ENCODE data around the gene SLC34A1.
A peak's percentile ranks its signal among the peaks of the same experiment; 100 is the strongest.

SLC34A1 gene

GRCh38 chr5:177382423-177383029 is 1.7 kb upstream of the SLC34A1 start:
- H2BK5ac ChIP-seq (ENCODE audit: low read length): no peak overlapping the region
- H2BK120ac ChIP-seq (ENCODE audit: low read depth, low read length): no peak overlapping the region
- DNase-seq: peak; percentile 59

DNA sequence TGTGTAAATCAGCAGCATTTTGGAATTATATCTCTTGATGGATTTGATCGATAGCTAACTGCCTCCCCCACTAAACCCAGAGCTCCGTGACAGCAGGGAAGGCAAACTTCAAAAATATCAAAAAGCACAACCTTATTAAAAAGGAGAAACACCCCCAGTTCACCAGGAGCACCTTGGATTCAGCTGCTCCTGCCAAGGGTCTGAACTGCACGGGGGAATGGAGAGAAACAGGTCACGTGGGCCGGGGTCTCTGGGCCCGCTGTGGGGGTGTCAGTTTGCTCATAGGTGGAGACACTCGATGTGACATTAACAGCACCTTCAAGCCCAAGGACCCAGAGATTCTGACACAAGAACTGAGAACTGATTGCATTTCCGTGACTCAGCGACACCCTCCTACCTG is 1.1 kb upstream of the SLC34A1 start:
- no peak for DNase-seq
- Histone ChIP-seq H3K4ac (ENCODE audit: low read depth, low read length) (no peak overlapping the region), H3K4me3 (ENCODE audit: low read length) (no peak overlapping the region), H2BK5ac (ENCODE audit: low read length) (no peak overlapping the region), H3K4me1 (ENCODE audit: control insufficient read depth, low read depth, low read length) (no peaks in the 10 kb centered on the region), H2BK120ac (ENCODE audit: low read depth, low read length) (no peak overlapping the region), H3K23ac (ENCODE audit: low read length) (no peak overlapping the region), H3K56ac (ENCODE audit: low read length) (no peak overlapping the region), H3K79me2 (ENCODE audit: control insufficient read depth, insufficient read depth, low read length) (no peaks in the 10 kb centered on the region), H3K36me3 (ENCODE audit: control insufficient read depth, insufficient read depth, low read length) (no peaks in the 10 kb centered on the region), H3K4me2 (ENCODE audit: low read length) (no peak overlapping the region), H4K8ac (ENCODE audit: low read depth, low read length) (no peak overlapping the region), H3K9ac (ENCODE audit: low read length) (no peak overlapping the region), H2BK15ac (replicated peaks; ENCODE audit: low read depth) (no peak overlapping the region), H4K5ac (ENCODE audit: low read length) (no peak overlapping the region), H3K27me3 (ENCODE audit: insufficient read depth, low read length, poor library complexity) (no peaks in the 10 kb centered on the region), H3K27ac (ENCODE audit: low read depth, low read length) (no peak overlapping the region), H3K18ac (ENCODE audit: low read length) (no peak overlapping the region), H2AK5ac (ENCODE audit: low read length) (no peak overlapping the region), H3K79me1 (ENCODE audit: low read length) (no peaks in the 10 kb centered on the region)
- WGBS (ENCODE audit: extremely low coverage, insufficient coverage, low lambda C conversion rate): no CpG with 5 or more reads among the region's 9 CpGs

More at GRCh38 chr5:177382423-177383029, 1.7 kb upstream of the SLC34A1 start:
- H3K23ac ChIP-seq (ENCODE audit: low read length): no peak overlapping the region
- H3K27ac ChIP-seq (ENCODE audit: low read depth, low read length): no peak overlapping the region
- no peaks in the 10 kb centered on the region for H3K36me3 ChIP-seq (ENCODE audit: control insufficient read depth, insufficient read depth, low read length)
- no peaks in the 10 kb centered on the region for H3K27me3 ChIP-seq (ENCODE audit: insufficient read depth, low read length, poor library complexity)
- H3K79me2 ChIP-seq (ENCODE audit: control insufficient read depth, insufficient read depth, low read length): no peaks in the 10 kb centered on the region
- H3K56ac ChIP-seq (ENCODE audit: low read length): no peak overlapping the region
- no peak overlapping the region for H4K8ac ChIP-seq (ENCODE audit: low read depth, low read length)
- no CpG with 5 or more reads among the region's 11 CpGs for WGBS (ENCODE audit: extremely low coverage, insufficient coverage, low lambda C conversion rate)
- H3K4me1 ChIP-seq (ENCODE audit: control insufficient read depth, low read depth, low read length): no peaks in the 10 kb centered on the region
- no peak overlapping the region for H3K4me3 ChIP-seq (ENCODE audit: low read length)
- H3K4ac ChIP-seq (ENCODE audit: low read depth, low read length): no peak overlapping the region
- H2BK15ac ChIP-seq (replicated peaks; ENCODE audit: low read depth): no peak overlapping the region
- H3K18ac ChIP-seq (ENCODE audit: low read length): no peak overlapping the region
- no peaks in the 10 kb centered on the region for H3K79me1 ChIP-seq (ENCODE audit: low read length)
- no peak overlapping the region for H3K4me2 ChIP-seq (ENCODE audit: low read length)
- H4K5ac ChIP-seq (ENCODE audit: low read length): no peak overlapping the region
- no peak overlapping the region for H3K9ac ChIP-seq (ENCODE audit: low read length)
- no peak overlapping the region for H2AK5ac ChIP-seq (ENCODE audit: low read length)

DNA sequence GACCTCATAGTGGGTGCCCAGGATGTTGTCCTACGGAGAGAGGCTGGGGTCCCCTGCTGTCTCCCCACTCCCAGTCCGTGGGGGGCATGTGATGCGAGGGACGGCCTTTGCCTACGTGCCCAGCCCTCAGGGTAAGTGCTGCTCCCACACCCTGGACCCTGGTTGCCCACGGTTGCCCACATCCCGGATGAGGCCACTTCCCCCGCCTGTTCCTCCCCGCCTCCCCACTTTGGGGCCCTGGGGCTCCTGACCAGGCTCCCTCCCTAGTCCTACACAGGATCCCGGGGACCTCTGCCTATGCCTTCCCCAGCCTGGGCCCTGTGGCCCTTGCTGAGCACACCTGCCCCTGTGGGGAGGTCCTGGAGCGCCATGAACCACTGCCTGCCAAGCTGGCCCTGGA is 1.5 kb downstream of the SLC34A1 start:
- no peak for DNase-seq
- H3K27ac ChIP-seq (ENCODE audit: low read depth, low read length): no peak overlapping the region
- H4K5ac ChIP-seq (ENCODE audit: low read length): no peak overlapping the region
- no peak overlapping the region for H2BK120ac ChIP-seq (ENCODE audit: low read depth, low read length)
- no peak overlapping the region for H4K8ac ChIP-seq (ENCODE audit: low read depth, low read length)
- no peaks in the 10 kb centered on the region for H3K36me3 ChIP-seq (ENCODE audit: control insufficient read depth, insufficient read depth, low read length)
- H3K9ac ChIP-seq (ENCODE audit: low read length): no peak overlapping the region
- no peak overlapping the region for H3K4ac ChIP-seq (ENCODE audit: low read depth, low read length)
- H2AK5ac ChIP-seq (ENCODE audit: low read length): no peak overlapping the region
- H3K79me2 ChIP-seq (ENCODE audit: control insufficient read depth, insufficient read depth, low read length): no peaks in the 10 kb centered on the region
- H3K27me3 ChIP-seq (ENCODE audit: insufficient read depth, low read length, poor library complexity): no peaks in the 10 kb centered on the region
- H3K4me3 ChIP-seq (ENCODE audit: low read length): no peak overlapping the region
- H3K79me1 ChIP-seq (ENCODE audit: low read length): no peaks in the 10 kb centered on the region
- WGBS (ENCODE audit: extremely low coverage, insufficient coverage, low lambda C conversion rate): no CpG with 5 or more reads among the region's 11 CpGs
- H3K18ac ChIP-seq (ENCODE audit: low read length): no peak overlapping the region
- no peaks in the 10 kb centered on the region for H3K4me1 ChIP-seq (ENCODE audit: control insufficient read depth, low read depth, low read length)
- no peak overlapping the region for H3K56ac ChIP-seq (ENCODE audit: low read length)
- H3K4me2 ChIP-seq (ENCODE audit: low read length): no peak overlapping the region
- H3K23ac ChIP-seq (ENCODE audit: low read length): no peak overlapping the region
- H2BK5ac ChIP-seq (ENCODE audit: low read length): no peak overlapping the region
- H2BK15ac ChIP-seq (replicated peaks; ENCODE audit: low read depth): no peak overlapping the region

GRCh38 chr5:177386542-177386941 is 2.3 kb downstream of the SLC34A1 start:
- no peak overlapping the region for H3K18ac ChIP-seq (ENCODE audit: low read length)
- no CpG with 5 or more reads among the region's 8 CpGs for WGBS (ENCODE audit: extremely low coverage, insufficient coverage, low lambda C conversion rate)
- no peak overlapping the region for H2BK15ac ChIP-seq (replicated peaks; ENCODE audit: low read depth)
- no peaks in the 10 kb centered on the region for H3K4me1 ChIP-seq (ENCODE audit: control insufficient read depth, low read depth, low read length)
- H3K79me2 ChIP-seq (ENCODE audit: control insufficient read depth, insufficient read depth, low read length): no peaks in the 10 kb centered on the region
- DNase-seq: no peak
- no peak overlapping the region for H3K23ac ChIP-seq (ENCODE audit: low read length)
- no peak overlapping the region for H3K4me2 ChIP-seq (ENCODE audit: low read length)
- H3K9ac ChIP-seq (ENCODE audit: low read length): no peak overlapping the region
- H4K8ac ChIP-seq (ENCODE audit: low read depth, low read length): no peak overlapping the region
- H3K27me3 ChIP-seq (ENCODE audit: insufficient read depth, low read length, poor library complexity): no peaks in the 10 kb centered on the region
- no peak overlapping the region for H4K5ac ChIP-seq (ENCODE audit: low read length)
- H3K4me3 ChIP-seq (ENCODE audit: low read length): no peak overlapping the region
- no peak overlapping the region for H3K4ac ChIP-seq (ENCODE audit: low read depth, low read length)
- no peak overlapping the region for H2BK120ac ChIP-seq (ENCODE audit: low read depth, low read length)
- no peak overlapping the region for H3K56ac ChIP-seq (ENCODE audit: low read length)
- no peak overlapping the region for H2AK5ac ChIP-seq (ENCODE audit: low read length)
- no peak overlapping the region for H3K27ac ChIP-seq (ENCODE audit: low read depth, low read length)
- no peak overlapping the region for H2BK5ac ChIP-seq (ENCODE audit: low read length)
- H3K36me3 ChIP-seq (ENCODE audit: control insufficient read depth, insufficient read depth, low read length): no peaks in the 10 kb centered on the region
- H3K79me1 ChIP-seq (ENCODE audit: low read length): no peaks in the 10 kb centered on the region

DNA sequence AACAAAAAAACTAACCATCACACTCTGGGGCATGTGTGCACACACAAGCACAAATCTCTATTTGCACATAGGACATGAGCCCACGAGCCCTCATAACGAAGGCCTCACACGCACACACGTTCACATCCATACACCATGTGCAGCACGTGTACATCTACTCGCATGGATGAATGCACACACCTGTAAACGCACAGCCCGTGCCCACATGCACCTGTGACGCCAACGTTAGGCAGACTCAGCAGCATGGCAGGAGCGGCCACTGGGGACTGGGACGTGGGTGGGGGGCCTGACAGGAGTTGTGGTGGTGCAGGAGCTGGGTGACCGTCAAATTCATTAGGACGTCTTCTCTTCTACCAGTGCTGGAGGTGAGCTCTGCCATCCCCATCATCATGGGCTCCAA is 3.2 kb downstream of the SLC34A1 start:
- no peak overlapping the region for H2BK15ac ChIP-seq (replicated peaks; ENCODE audit: low read depth)
- H3K18ac ChIP-seq (ENCODE audit: low read length): no peak overlapping the region
- no CpG with 5 or more reads among the region's 14 CpGs for WGBS (ENCODE audit: extremely low coverage, insufficient coverage, low lambda C conversion rate)
- H3K79me2 ChIP-seq (ENCODE audit: control insufficient read depth, insufficient read depth, low read length): no peaks in the 10 kb centered on the region
- no peaks in the 10 kb centered on the region for H3K27me3 ChIP-seq (ENCODE audit: insufficient read depth, low read length, poor library complexity)
- no peak overlapping the region for H3K9ac ChIP-seq (ENCODE audit: low read length)
- no peaks in the 10 kb centered on the region for H3K79me1 ChIP-seq (ENCODE audit: low read length)
- no peaks in the 10 kb centered on the region for H3K36me3 ChIP-seq (ENCODE audit: control insufficient read depth, insufficient read depth, low read length)
- H3K4me3 ChIP-seq (ENCODE audit: low read length): no peak overlapping the region
- no peak overlapping the region for H4K8ac ChIP-seq (ENCODE audit: low read depth, low read length)
- H3K27ac ChIP-seq (ENCODE audit: low read depth, low read length): no peak overlapping the region
- H2AK5ac ChIP-seq (ENCODE audit: low read length): no peak overlapping the region
- no peak overlapping the region for H2BK5ac ChIP-seq (ENCODE audit: low read length)
- H3K56ac ChIP-seq (ENCODE audit: low read length): no peak overlapping the region
- H3K4me2 ChIP-seq (ENCODE audit: low read length): no peak overlapping the region
- H3K23ac ChIP-seq (ENCODE audit: low read length): no peak overlapping the region
- H2BK120ac ChIP-seq (ENCODE audit: low read depth, low read length): no peak overlapping the region
- no peak for DNase-seq
- H3K4ac ChIP-seq (ENCODE audit: low read depth, low read length): no peak overlapping the region
- no peak overlapping the region for H4K5ac ChIP-seq (ENCODE audit: low read length)
- H3K4me1 ChIP-seq (ENCODE audit: control insufficient read depth, low read depth, low read length): no peaks in the 10 kb centered on the region

- no peak overlapping the region for H3K56ac ChIP-seq (ENCODE audit: low read length)
- H3K4ac ChIP-seq (ENCODE audit: low read depth, low read length): no peak overlapping the region
- H2BK5ac ChIP-seq (ENCODE audit: low read length): no peak overlapping the region
- DNase-seq: no peak
- no peak overlapping the region for H3K27ac ChIP-seq (ENCODE audit: low read depth, low read length)
- no peak overlapping the region for H3K4me2 ChIP-seq (ENCODE audit: low read length)
- H4K8ac ChIP-seq (ENCODE audit: low read depth, low read length): no peak overlapping the region
- H3K4me1 ChIP-seq (ENCODE audit: control insufficient read depth, low read depth, low read length): no peaks in the 10 kb centered on the region
- no peak overlapping the region for H2BK120ac ChIP-seq (ENCODE audit: low read depth, low read length)
- H2BK15ac ChIP-seq (replicated peaks; ENCODE audit: low read depth): no peak overlapping the region
- WGBS (ENCODE audit: extremely low coverage, insufficient coverage, low lambda C conversion rate): no CpG with 5 or more reads among the region's 10 CpGs
- H3K18ac ChIP-seq (ENCODE audit: low read length): no peak overlapping the region
- H3K23ac ChIP-seq (ENCODE audit: low read length): no peak overlapping the region
- no peak overlapping the region for H4K5ac ChIP-seq (ENCODE audit: low read length)
- H3K4me3 ChIP-seq (ENCODE audit: low read length): no peak overlapping the region
- H3K79me1 ChIP-seq (ENCODE audit: low read length): no peaks in the 10 kb centered on the region
- no peak overlapping the region for H3K9ac ChIP-seq (ENCODE audit: low read length)
- H2AK5ac ChIP-seq (ENCODE audit: low read length): no peak overlapping the region
- H3K27me3 ChIP-seq (ENCODE audit: insufficient read depth, low read length, poor library complexity): no peaks in the 10 kb centered on the region
- no peaks in the 10 kb centered on the region for H3K79me2 ChIP-seq (ENCODE audit: control insufficient read depth, insufficient read depth, low read length)
- H3K36me3 ChIP-seq (ENCODE audit: control insufficient read depth, insufficient read depth, low read length): no peaks in the 10 kb centered on the region
These were observed 4.4 kb downstream of the SLC34A1 start for GRCh38 chr5:177388521-177389052.

Data from mesendoderm (in vitro differentiated cells).